ENCODE data around the gene FAM20C. TPM values are rescaled to one million over a fixed set of nuclear protein-coding genes. Genes with fewer than 3 reads are reported as not detected.

The FAM20C gene
- total and polyA plus RNA-seq, 7 donors = 15.6 to 47.6 (median 28.1) TPM

GRCh38 chr7:259751-260405, 67.5 kb downstream of the FAM20C start:
- no peaks in the 10 kb centered on the region for H3K4me1 ChIP-seq
- intact Hi-C loops (cut with DNase I) = no loop called here
- DNase-seq (peak; percentile 9 to 33), ATAC-seq (no peak)
- H3K36me3 ChIP-seq (ENCODE audit: insufficient read depth in 1 of 2, low read depth in 1 of 2) = peaks cover 2 to 63% of the 10 kb centered on the region in 2 donors
- TF ChIP-seq, protein P1, sequence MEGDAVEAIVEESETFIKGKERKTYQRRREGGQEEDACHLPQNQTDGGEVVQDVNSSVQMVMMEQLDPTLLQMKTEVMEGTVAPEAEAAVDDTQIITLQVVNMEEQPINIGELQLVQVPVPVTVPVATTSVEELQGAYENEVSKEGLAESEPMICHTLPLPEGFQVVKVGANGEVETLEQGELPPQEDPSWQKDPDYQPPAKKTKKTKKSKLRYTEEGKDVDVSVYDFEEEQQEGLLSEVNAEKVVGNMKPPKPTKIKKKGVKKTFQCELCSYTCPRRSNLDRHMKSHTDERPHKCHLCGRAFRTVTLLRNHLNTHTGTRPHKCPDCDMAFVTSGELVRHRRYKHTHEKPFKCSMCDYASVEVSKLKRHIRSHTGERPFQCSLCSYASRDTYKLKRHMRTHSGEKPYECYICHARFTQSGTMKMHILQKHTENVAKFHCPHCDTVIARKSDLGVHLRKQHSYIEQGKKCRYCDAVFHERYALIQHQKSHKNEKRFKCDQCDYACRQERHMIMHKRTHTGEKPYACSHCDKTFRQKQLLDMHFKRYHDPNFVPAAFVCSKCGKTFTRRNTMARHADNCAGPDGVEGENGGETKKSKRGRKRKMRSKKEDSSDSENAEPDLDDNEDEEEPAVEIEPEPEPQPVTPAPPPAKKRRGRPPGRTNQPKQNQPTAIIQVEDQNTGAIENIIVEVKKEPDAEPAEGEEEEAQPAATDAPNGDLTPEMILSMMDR (IDR thresholded peaks at IDR 0.05) = no peak
- no peak overlapping the region for H3K27ac ChIP-seq
- no peak overlapping the region for H3K4me3 ChIP-seq
- H3K9me3 ChIP-seq = no peaks in the 10 kb centered on the region
- 92 to 95% (median 94%) methylated on average over 44 of the region's 44 CpGs for WGBS, 3 donors
- no peaks in the 10 kb centered on the region for H3K27me3 ChIP-seq (ENCODE audit: insufficient read depth in 3 of 3, low read length in 2 of 3)

GRCh38 chr7:260441-261281, 68.3 kb downstream of the FAM20C start:
- H3K4me3 ChIP-seq = no peak overlapping the region
- H3K36me3 ChIP-seq (ENCODE audit: insufficient read depth in 1 of 2, low read depth in 1 of 2) = peaks cover 2 to 57% of the 10 kb centered on the region in 2 donors
- no peak for ATAC-seq

GRCh38 chr7:261341-262250, 69.2 kb downstream of the FAM20C start:
- DNase-seq (peak; percentile 9 to 44), ATAC-seq (no peak)
- no peaks in the 10 kb centered on the region for H3K9me3 ChIP-seq
- H3K27me3 ChIP-seq (ENCODE audit: insufficient read depth in 3 of 3, low read length in 2 of 3) = no peaks in the 10 kb centered on the region
- H3K36me3 ChIP-seq (ENCODE audit: insufficient read depth in 1 of 2, low read depth in 1 of 2) = peaks cover 2 to 48% of the 10 kb centered on the region in 2 donors
- H3K4me3 ChIP-seq = no peak overlapping the region
- H3K27ac ChIP-seq = no peak overlapping the region
- TF ChIP-seq, protein P1 (IDR thresholded peaks at IDR 0.05) = no peak
- intact Hi-C loops (cut with DNase I) = no loop called here
- no peaks in the 10 kb centered on the region for H3K4me1 ChIP-seq
- 92 to 94% (median 94%) methylated on average over 31 to 32 of the region's 32 CpGs for WGBS, 3 donors

More at GRCh38 chr7:260441-261281, 68.3 kb downstream of the FAM20C start:
- no peaks in the 10 kb centered on the region for H3K27me3 ChIP-seq (ENCODE audit: insufficient read depth in 3 of 3, low read length in 2 of 3)
- WGBS, 3 donors = 91 to 94% (median 93%) methylated on average over 34 to 35 of the region's 35 CpGs
- no peak overlapping the region for H3K27ac ChIP-seq
- DNase-seq = peak; percentile 13 to 60
- intact Hi-C loops (cut with DNase I) = no loop called here
- H3K4me1 ChIP-seq = no peaks in the 10 kb centered on the region
- no peaks in the 10 kb centered on the region for H3K9me3 ChIP-seq
- TF ChIP-seq, protein P1 (IDR thresholded peaks at IDR 0.05) = no peak

DNA sequence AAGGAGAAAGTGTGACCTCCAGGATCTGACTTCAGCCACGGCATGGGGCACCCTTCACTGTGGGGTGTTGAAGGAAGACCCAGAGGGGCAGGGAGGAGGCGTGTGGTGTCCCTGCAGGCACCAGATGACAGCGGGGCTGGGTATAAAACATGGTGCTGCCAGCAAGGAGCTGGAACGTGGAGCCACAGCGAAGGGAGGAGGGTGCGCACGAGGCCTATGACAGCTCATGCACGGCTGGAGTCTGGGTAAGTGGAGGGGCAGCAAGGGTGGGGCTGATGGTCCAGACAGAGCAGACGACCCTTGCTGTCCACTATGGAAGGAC, 69.8 kb downstream of the FAM20C start:
- Histone ChIP-seq H3K36me3 (ENCODE audit: insufficient read depth in 1 of 2, low read depth in 1 of 2) (peaks cover 0 to 42% of the 10 kb centered on the region in 2 donors), H3K4me1 (no peaks in the 10 kb centered on the region), H3K9me3 (no peaks in the 10 kb centered on the region), H3K27me3 (ENCODE audit: insufficient read depth in 3 of 3, low read length in 2 of 3) (no peaks in the 10 kb centered on the region), H3K27ac (no peak overlapping the region), H3K4me3 (no peak overlapping the region)
- intact Hi-C loops (cut with DNase I) = no loop called here
- DNase-seq (no peak), ATAC-seq (no peak)
- TF ChIP-seq, protein P1 (IDR thresholded peaks at IDR 0.05) = no peak
- WGBS, 3 donors = 95% methylated on average over 9 of the region's 9 CpGs

Measured in psoas muscle (tissue), 8 donors.